ENCODE measurements around the gene CA6.

DNA sequence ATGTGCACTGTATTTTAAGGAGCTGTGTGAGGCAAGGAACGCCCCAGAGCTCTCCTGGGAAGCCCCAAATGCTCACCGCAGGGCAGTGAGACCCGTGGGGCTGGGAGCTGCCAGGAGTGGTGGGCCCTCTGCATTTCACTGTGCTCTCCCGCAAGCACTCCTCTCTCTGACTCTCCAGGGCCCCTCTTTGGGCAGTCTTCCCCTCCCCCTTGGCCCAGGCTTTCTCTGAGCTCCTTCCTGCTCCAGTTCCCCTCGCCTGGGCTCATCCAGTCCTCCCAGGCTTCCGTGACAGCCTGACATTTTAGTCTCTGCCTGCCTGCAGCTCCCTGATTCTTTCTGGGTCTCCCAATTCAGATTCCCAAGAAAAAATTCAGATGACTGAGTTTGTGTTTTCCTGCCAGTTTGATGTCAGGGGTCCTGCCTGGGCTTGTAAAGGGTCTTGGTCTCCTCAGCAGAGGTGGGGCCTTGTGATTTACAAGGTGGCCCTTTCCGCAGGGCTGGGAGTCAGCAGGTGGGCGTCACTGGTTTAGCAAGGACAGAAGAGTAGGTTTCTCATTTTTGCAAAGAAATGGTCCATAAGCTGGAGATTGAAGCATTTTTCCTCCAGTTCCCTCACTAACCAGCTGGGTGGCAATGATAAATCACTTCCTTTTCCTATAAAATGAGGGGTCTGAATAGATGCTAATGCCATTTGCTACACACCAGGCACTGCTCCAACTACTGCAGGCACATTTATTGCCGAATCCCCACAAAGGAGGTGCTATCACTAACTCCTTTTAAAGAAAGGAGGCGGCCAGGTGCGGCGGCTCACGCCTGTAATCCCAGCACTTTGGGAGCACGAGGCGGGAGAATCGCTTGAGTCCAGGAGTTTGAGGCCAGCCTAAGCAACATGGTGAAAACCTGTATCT is 1.9 kb upstream of the CA6 start:
- TF ChIP-seq POLR2A (IDR thresholded peaks at IDR 0.05): no peak
- TF ChIP-seq, protein P1, sequence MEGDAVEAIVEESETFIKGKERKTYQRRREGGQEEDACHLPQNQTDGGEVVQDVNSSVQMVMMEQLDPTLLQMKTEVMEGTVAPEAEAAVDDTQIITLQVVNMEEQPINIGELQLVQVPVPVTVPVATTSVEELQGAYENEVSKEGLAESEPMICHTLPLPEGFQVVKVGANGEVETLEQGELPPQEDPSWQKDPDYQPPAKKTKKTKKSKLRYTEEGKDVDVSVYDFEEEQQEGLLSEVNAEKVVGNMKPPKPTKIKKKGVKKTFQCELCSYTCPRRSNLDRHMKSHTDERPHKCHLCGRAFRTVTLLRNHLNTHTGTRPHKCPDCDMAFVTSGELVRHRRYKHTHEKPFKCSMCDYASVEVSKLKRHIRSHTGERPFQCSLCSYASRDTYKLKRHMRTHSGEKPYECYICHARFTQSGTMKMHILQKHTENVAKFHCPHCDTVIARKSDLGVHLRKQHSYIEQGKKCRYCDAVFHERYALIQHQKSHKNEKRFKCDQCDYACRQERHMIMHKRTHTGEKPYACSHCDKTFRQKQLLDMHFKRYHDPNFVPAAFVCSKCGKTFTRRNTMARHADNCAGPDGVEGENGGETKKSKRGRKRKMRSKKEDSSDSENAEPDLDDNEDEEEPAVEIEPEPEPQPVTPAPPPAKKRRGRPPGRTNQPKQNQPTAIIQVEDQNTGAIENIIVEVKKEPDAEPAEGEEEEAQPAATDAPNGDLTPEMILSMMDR (IDR thresholded peaks at IDR 0.05): no peak
